Osteocyte (in vitro differentiated cells): ENCODE results near the gene PREB. TPM values are rescaled to one million over a fixed set of nuclear protein-coding genes. Genes with fewer than 3 reads are reported as not detected.
"Not testable (repeated sequence)": the region's sequence is repeated elsewhere in the genome, so short reads cannot be mapped to it uniquely, and the experiment has no call there.

ENCODE experiments used
- DNase-seq: peaks from one replicate; pipeline ENCODE4 v3.0.0; 2021; ENCODE audit warnings: mixed read lengths; ENCODE audit not compliant: unreplicated experiment; ENCODE audit errors: extremely low spot score
- H3K27ac Mint-ChIP-seq: one replicate; pipeline ENCODE4 v1.8.0; 2021; ENCODE audit warnings: mild to moderate bottlenecking, mixed read lengths; ENCODE audit not compliant: unreplicated experiment
- H3K27me3 Mint-ChIP-seq: one replicate; pipeline ENCODE4 v1.8.0; 2021; ENCODE audit warnings: mixed read lengths; ENCODE audit not compliant: unreplicated experiment
- H3K36me3 Mint-ChIP-seq: one replicate; pipeline ENCODE4 v1.8.0; 2021; ENCODE audit warnings: mixed read lengths; ENCODE audit not compliant: unreplicated experiment
- H3K4me1 Mint-ChIP-seq: one replicate; pipeline ENCODE4 v1.8.0; 2021; ENCODE audit warnings: mixed read lengths; ENCODE audit not compliant: unreplicated experiment
- H3K4me3 Mint-ChIP-seq: one replicate; pipeline ENCODE4 v1.8.0; 2021; ENCODE audit warnings: mild to moderate bottlenecking, moderate library complexity, mixed read lengths; ENCODE audit not compliant: unreplicated experiment
- H3K9me3 Mint-ChIP-seq: one replicate; pipeline ENCODE4 v1.8.0; 2021; ENCODE audit warnings: mixed read lengths; ENCODE audit not compliant: unreplicated experiment
- CTCF ChIP-seq: fragments of 200-600 bp; sonication (generic); IDR thresholded peaks from 2 replicates; pipeline ENCODE4 v1.5.0; 2021; ENCODE audit warnings: antibody characterized with exemption, mild to moderate bottlenecking, moderate library complexity
- total RNA-seq: library from RNA; stranded (reverse); gene quantifications from 2 replicates; pipeline ENCODE4 v1.2.1, GENCODE V29; 2021

The PREB gene
- total RNA-seq, 1 donor from 2014 or later, result 46.3 TPM

GRCh38 chr2:27121906-27122305 is 12.5 kb downstream of the PREB start:
- Mint-ChIP-seq H3K36me3 (no peaks in the 10 kb centered on the region), H3K4me3 (no peak overlapping the region), H3K27me3 (peaks cover 45% of the 10 kb centered on the region), H3K27ac (no peak overlapping the region), H3K9me3 (no peaks in the 10 kb centered on the region), H3K4me1 (peaks cover 13% of the 10 kb centered on the region)
- TF ChIP-seq CTCF, result no peak
- DNase-seq, result no peak

- H3K27me3 Mint-ChIP-seq, result peaks cover 57% of the 10 kb centered on the region
- not testable (repeated sequence) for DNase-seq, H3K27ac Mint-ChIP-seq, H3K9me3 Mint-ChIP-seq, H3K36me3 Mint-ChIP-seq
- H3K4me1 Mint-ChIP-seq, result peaks cover 13% of the 10 kb centered on the region
- H3K4me3 Mint-ChIP-seq, result peak overlapping the region; percentile 52
Observed at GRCh38 chr2:27119330-27119670, 15.1 kb downstream of the PREB start.

- Mint-ChIP-seq H3K27me3 (peaks cover 57% of the 10 kb centered on the region), H3K36me3 (no peaks in the 10 kb centered on the region), H3K4me3 (peak within 1 kb of the TSS; percentile 52), H3K9me3 (no peaks in the 10 kb centered on the region), H3K27ac (no peak within 1 kb of the TSS), H3K4me1 (peaks cover 13% of the 10 kb centered on the region)
- TF ChIP-seq CTCF, result no peak
- peak; percentile 84 for DNase-seq
Observed at GRCh38 chr2:27118525-27119329, 15.7 kb downstream of the PREB start, which contains the start of gene CGREF1. CGREF1 (minus strand) TSS chr2:27119128; CDS start chr2:27104366, 14,762 bp downstream.

GRCh38 chr2:27117995-27118524 is 16.4 kb downstream of the PREB start:
- peaks cover 53% of the 10 kb centered on the region for H3K27me3 Mint-ChIP-seq
- H3K36me3 Mint-ChIP-seq, result no peaks in the 10 kb centered on the region
- H3K4me1 Mint-ChIP-seq, result peaks cover 9% of the 10 kb centered on the region
- peak overlapping the region; percentile 26 for H3K4me3 Mint-ChIP-seq
- no peaks in the 10 kb centered on the region for H3K9me3 Mint-ChIP-seq
- no peak for DNase-seq
- no peak for TF ChIP-seq CTCF
- no peak overlapping the region for H3K27ac Mint-ChIP-seq

GRCh38 chr2:27115519-27115918 is 18.9 kb downstream of the PREB start:
- peaks cover 46% of the 10 kb centered on the region for H3K27me3 Mint-ChIP-seq
- TF ChIP-seq CTCF, result no peak
- H3K36me3 Mint-ChIP-seq, result no peaks in the 10 kb centered on the region
- H3K27ac Mint-ChIP-seq, result no peak overlapping the region
- H3K4me3 Mint-ChIP-seq, result no peak overlapping the region
- peaks cover 8% of the 10 kb centered on the region for H3K4me1 Mint-ChIP-seq
- DNase-seq, result no peak
- no peaks in the 10 kb centered on the region for H3K9me3 Mint-ChIP-seq

- not testable (repeated sequence) for H3K4me3 Mint-ChIP-seq, H3K36me3 Mint-ChIP-seq, H3K9me3 Mint-ChIP-seq, H3K27ac Mint-ChIP-seq, H3K4me1 Mint-ChIP-seq
- peak; percentile 83 for DNase-seq
- H3K27me3 Mint-ChIP-seq, result peaks cover 37% of the 10 kb centered on the region
Observed at GRCh38 chr2:27111392-27112078, 22.9 kb downstream of the PREB start.

- peaks cover 37% of the 10 kb centered on the region for H3K27me3 Mint-ChIP-seq
- H3K36me3 Mint-ChIP-seq, H3K4me1 Mint-ChIP-seq, DNase-seq, H3K4me3 Mint-ChIP-seq, H3K9me3 Mint-ChIP-seq, H3K27ac Mint-ChIP-seq: not testable (repeated sequence)
Observed at GRCh38 chr2:27110603-27111352, 23.7 kb downstream of the PREB start.
